NCI-H1436 treated with DMSO at 0.1 percent for 48 hours (cell line): ENCODE results near the gene PARP11.
"Not testable (repeated sequence)": the region's sequence is repeated elsewhere in the genome, so short reads cannot be mapped to it uniquely, and the experiment has no call there.

ENCODE experiments used
- DNase-seq: peaks from one replicate; lab custom pipeline; 2025; lab: John Stamatoyannopoulos, UW

Gene PARP11

GRCh38 chr12:3882896-3883564, 9.8 kb upstream of the PARP11 start:
- no peak for DNase-seq

GRCh38 chr12:3882406-3882805, 9.2 kb upstream of the PARP11 start:
- no peak for DNase-seq

- no peak for DNase-seq
These were observed 8.2 kb upstream of the PARP11 start for GRCh38 chr12:3881281-3881950.

GRCh38 chr12:3879846-3880245, 6.6 kb upstream of the PARP11 start:
- DNase-seq = no peak

GRCh38 chr12:3871356-3871755, 1.8 kb downstream of the PARP11 start:
- no peak for DNase-seq

- no peak for DNase-seq
These were observed 3.3 kb downstream of the PARP11 start for GRCh38 chr12:3869865-3870264.

GRCh38 chr12:3869433-3869832, 3.8 kb downstream of the PARP11 start:
- no peak for DNase-seq

- no peak for DNase-seq
These were observed 9.4 kb downstream of the PARP11 start for GRCh38 chr12:3863756-3864155.

- no peak for DNase-seq
These were observed 30.7 kb downstream of the PARP11 start for GRCh38 chr12:3842517-3842916.

- no peak for DNase-seq
These were observed 31.4 kb downstream of the PARP11 start for GRCh38 chr12:3841783-3842182.

GRCh38 chr12:3840833-3841232, 32.4 kb downstream of the PARP11 start:
- not testable (repeated sequence) for DNase-seq

GRCh38 chr12:3839745-3840144, 33.5 kb downstream of the PARP11 start:
- not testable (repeated sequence) for DNase-seq

GRCh38 chr12:3838701-3839548, 34.3 kb downstream of the PARP11 start:
- DNase-seq = not testable (repeated sequence)

GRCh38 chr12:3838076-3838475, 35.1 kb downstream of the PARP11 start:
- DNase-seq = no peak

GRCh38 chr12:3837049-3837448, 36.1 kb downstream of the PARP11 start:
- DNase-seq = no peak

GRCh38 chr12:3836641-3837040, 36.6 kb downstream of the PARP11 start:
- DNase-seq = no peak

GRCh38 chr12:3835914-3836313, 37.3 kb downstream of the PARP11 start:
- no peak for DNase-seq

- no peak for DNase-seq
These were observed 38.4 kb downstream of the PARP11 start for GRCh38 chr12:3834774-3835173.

GRCh38 chr12:3833670-3834310, 39.4 kb downstream of the PARP11 start:
- no peak for DNase-seq

- no peak for DNase-seq
These were observed 40.5 kb downstream of the PARP11 start for GRCh38 chr12:3832738-3833137.

GRCh38 chr12:3828888-3829287, 44.3 kb downstream of the PARP11 start:
- DNase-seq = no peak

GRCh38 chr12:3827301-3828000, 45.7 kb downstream of the PARP11 start:
- no peak for DNase-seq
